Kidney capillary endothelial cell (primary cell): Measurements from ENCODE around the gene COX19.
"Not testable (repeated sequence)": the region's sequence is repeated elsewhere in the genome, so short reads cannot be mapped to it uniquely, and the experiment has no call there.

ENCODE experiments used
- DNase-seq: peaks from one replicate; pipeline ENCODE4 v3.0.0-alpha.2; 2018; ENCODE audit warnings: low spot score

The COX19 gene

DNA sequence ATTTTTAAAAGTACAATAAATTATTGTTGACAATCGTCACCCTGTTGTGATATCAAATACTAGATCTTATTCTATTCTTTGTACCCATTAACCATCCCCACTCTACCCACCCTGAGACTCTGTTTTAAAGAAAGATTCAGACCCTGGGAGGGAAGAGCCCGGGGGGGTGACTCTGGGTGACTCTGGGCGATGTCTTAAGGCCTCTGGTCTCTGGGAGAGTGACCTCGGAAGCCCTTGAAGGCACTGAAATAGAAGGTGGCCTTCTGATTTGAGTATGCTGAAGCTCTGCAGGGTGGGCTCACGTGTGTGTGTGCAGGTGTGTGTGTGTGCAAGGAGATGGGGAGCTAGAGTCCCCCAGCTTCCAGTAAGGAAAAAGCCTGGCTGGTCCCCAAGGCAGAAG, 30.6 kb downstream of the COX19 start:
- DNase-seq, result no peak

DNA sequence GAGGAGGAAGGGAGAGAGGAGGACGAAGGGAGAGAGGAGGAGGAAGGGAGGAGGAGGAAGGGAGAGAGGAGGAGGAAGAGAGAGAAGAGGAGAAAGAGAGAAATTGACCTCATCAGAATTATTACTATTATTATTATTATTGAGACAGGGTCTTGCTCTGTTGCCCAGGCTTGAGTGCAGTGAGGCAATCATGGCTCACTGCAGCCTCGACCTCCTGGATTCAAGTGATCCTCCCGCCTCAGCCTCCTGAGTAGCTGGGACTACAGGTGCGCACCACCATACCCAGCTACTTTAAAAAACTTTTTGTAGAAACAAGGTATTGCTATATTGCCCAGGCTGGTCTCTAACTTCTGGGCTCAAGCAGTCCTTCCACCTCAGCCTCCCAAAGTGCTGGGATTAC, 31.6 kb downstream of the COX19 start:
- not testable (repeated sequence) for DNase-seq

DNA sequence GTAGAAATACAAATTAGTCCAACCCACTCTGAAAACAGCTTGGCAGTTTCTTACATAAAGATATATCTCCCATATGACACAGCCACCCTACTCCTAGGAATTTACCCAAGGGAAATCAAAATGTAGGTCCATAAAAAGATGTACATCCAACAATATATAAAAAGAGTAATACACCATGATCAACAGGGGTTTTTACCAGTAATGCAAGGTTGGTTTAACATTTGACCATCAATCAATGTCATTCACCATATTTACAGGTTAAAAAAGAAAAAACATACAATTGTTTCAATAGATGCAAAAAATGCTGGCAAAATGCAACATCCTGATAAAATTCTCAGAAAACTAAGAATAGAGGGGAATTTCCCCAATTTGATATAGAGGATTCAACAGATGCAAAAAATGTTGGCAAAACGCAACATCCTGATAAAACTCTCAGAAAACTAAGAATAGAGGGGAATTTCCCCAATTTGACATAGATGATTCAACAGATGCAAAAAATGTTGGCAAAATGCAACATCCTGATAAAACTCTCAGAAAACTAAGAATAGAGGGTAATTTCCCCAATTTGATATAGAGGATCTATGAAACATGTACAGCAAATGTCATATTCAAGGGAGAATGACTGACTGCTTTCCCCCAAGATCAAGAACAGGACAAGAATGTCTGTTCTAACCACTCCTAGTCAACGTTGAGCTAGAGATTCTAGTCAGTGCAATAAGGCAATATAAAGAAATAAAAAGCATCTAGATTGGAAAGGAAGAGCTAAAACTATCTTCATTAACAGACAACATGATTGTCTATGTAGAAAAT, 34.5 kb downstream of the COX19 start:
- no peak for DNase-seq

DNA sequence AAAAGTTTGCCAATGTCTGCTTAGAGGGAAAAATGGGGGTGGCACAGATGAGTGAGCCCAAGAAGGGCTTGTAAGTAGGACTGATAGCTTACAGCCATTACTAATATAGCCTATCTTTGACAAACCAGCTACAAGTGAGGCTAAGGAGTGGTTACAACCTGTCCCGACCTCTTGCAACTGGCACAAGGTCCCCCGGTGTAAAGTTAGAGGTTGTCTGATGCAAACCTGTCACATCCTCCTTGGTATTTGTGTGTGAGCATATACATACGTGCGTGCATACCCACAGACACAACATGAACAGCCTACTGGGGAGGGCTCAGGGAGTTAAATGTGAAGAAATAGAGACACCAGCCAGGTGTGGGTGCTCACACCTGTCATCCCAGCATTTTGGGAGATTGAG, 35.5 kb downstream of the COX19 start:
- no peak for DNase-seq

DNA sequence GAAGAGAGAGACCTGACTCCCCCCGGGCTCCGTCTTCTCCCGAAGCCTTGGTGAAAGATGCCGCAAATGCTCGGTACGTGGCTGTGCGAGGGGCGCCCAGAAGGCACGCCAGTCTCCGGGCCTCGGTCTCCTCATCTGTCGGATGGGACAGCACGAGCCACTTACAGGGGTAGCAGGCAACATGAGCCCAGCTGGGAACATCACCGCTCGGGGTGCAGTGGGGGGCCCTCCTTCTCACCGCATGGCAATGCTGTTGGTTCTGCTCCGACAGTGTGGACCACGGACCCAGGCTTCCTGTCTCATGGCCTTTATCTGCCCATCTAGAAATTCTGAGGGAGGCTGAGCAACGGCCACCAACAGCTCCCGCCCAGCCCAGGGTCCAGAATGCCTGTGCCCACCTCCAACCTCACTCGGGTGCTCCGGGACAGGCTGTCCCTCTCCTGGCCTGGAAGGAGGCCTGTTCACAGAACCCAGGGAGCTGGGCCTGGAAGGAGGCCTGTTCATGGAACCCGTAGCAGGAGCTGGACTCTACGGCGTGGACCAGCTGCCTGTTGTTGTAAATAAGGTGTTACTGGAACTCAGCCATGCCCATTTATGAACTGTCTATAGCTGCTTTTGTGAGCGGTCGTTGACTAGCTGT, 36.7 kb downstream of the COX19 start:
- DNase-seq, result no peak

DNA sequence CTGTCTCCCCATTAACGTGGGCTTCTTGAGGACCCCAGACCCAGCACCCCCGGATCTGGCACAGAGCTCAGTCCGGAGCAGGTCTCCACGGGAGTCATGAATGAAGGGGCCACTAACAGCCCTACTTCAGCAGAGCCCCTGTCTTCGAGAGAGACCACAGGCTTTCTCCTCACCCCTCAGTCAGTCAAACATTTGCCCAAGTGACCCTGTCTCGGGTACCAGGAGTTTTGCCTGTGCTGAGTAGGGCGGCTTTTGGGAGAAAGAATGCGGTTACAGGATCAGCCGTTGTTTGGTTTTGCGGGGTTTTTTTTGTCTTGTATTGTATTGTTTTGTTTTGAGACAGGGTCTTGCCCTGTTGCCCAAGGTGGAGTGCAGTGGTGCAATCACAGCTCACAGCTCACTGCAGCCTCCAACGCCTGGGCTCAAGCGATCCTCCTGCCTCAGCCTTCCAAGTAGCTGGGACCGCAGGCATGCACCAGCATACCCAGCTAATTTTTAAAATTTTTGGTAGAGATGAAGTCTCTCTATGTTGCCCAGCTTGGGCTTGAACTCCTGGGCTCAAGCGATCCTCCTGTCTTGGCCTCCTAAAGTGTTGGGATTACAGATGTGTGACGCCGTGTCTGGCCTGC, 37.4 kb downstream of the COX19 start:
- no peak for DNase-seq

DNA sequence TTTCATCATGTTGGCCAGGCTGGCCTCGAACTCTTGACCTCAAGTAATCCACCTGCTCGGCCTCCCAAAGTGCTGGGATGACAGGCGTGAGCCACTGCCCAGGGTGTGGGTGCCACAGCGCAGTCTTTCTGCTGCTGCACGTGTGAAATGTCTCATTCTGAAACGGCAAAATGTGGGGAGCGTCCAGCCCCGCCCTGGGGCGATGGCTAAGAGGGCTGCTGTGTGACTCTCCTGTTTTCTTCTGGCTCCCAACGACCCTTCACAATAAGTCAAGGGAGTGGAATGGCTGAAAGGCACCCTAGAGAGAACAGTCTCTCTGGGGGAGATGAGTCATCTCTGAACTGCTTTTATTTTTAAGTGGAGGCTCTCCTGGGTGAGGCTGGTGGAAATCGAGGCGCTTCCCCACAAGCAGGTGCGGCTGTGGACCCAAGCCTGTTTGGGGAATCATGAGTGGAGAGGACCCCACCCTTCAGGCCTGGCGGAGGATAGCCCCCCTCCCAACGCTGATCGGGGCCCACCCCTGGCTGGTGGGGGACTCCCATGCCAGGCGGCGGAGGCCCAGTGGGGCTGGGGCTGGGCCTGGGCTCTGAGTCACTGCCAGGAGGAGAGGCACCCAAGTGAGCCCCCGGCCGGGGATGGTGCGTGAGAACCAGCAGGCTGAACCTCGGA, 38.8 kb downstream of the COX19 start:
- no peak for DNase-seq

DNA sequence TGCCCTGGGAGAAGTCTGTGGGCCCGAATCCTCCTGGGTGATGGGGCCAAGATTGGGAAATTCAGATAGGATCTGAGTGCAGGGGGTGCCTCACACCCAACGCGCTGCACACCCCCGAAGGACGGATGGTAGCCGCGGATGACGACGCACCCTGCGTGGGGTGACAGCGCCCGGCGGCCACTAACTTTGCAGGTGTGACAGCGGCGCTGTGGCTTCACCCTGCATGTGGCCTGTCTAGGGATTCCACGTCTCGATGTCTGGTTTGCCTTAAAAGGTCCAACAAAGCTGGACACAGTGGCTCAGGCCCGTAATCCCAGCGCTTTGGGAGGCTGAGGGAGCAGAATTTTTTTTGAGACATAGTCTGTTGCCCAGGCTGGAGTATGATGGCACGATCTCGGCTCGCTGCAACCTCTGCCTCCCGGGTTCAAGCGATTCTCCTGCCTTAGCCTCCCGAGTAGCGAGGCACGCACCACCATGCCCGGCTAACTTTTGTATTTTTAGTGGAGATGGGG, 39.4 kb downstream of the COX19 start:
- DNase-seq, result no peak

DNA sequence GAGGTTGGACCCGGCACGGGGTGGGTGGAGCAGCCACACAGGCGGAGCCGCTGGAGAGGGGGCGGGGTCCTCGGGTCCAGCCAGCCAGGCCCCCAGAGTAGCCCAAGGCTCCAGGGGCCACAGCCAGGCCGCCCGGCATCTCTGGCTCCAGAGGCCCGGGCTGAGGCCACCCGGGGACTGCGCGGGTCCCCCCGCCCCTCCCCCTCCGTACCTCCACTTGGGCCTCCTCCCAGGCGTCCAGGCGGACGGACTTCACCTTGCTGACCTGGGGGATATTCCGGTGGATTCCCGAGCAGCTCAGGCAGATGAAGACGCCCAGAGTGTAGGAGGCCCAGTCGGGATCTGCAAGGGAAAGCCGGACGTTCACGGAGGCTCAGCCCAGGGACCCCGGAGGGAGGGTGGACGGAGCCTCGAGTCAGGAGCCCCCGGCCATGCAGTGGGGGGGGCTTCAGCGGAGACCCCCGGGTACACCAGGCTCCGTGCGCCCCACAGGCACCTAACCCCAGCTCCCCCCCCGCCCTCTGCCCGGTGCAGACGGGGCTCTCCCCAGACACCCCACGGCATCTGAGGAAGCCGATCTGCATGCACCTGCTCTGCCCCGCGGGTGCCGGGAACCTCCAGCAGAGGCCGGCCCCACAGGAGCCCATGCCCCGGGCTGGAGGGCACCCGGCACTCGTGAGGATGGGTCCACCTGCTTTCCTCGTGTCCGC, 40.0 kb downstream of the COX19 start:
- no peak for DNase-seq

DNA sequence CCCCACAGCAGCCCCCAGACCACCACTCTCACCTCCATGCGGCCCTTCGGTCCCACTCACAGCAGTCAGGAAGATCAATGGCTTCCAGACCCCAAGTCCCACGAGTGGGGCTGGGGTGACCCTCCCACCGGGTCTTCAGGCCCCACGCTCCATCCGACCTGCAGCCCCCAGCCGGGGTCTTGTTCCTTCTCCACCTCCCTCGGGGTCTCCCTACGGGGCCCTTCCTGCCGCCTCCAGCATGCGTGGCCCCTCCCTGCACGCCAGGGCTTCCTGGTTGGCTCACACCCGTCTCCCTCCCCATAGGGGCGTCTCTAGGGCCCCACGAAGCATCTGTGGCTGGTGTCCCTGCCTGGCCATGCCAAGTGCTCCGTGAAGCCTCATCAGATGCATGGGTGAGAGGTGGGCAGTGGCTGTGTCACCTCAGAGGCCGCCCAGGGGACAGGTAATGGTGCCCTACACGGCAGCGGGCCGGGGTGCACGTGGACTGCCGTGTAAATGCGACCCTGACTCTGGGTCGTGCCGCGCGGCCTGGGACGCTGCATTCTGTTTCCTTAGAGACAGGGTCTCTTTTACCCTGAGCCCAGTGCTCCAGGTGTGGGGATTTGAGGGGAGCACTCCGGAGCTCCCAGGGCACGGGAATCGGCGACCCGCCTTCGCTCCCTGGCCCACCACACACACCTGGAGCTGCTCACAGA, 40.7 kb downstream of the COX19 start:
- DNase-seq, result no peak

DNA sequence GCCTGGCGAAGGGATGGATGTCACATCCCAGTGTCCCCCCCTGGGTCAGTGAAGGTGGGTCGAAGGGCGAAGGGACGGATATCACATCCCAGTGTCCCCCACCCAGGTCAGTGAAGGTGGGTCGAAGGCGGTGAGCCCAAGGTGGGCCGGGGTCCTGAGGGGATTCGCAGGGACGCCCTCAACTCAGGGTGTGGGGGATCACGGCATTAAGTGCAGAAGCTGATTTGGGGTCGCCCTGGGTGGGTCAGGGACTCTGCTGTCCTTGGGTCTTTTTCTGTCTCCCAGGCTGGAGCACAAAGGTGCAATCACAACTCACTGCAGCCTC, 42.7 kb downstream of the COX19 start:
- no peak for DNase-seq

DNA sequence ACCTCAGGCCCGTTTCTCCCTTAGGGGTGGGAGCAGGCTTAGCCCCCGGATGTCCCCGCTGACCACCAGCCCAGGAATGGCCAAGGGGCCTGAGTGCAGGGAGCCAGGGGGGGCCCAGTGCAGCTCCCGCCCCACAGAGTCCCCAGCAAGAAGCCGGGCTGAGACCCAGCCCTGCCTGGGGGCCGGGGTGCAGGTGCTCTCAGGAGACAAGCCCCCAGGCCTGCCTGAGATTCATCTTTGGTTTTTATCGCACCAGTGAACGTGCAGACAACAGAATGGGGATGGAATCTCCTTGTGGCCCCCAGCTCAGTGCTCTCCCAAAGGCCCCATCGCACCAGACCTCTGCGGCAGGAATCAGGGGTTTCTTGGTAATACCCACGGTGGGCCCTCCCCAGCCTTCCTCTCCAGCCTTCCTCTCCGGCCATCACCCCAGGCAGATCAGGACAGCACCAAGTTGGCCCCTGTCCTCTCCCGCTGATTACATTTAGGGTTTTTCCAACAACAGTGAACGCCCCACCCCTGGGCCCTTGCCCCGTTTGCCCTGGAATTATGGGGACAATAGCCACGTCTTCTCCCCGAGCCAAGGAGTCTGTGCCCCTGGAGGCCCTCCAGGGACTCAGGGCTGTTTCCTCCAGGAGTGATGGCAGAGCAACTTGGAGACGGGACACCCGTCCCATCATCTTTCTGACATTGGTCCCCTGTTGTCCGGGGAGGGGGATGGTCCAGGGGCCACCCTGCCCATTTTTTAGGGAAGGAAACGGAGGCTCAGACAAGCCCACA, 43.3 kb downstream of the COX19 start:
- DNase-seq, result no peak

DNA sequence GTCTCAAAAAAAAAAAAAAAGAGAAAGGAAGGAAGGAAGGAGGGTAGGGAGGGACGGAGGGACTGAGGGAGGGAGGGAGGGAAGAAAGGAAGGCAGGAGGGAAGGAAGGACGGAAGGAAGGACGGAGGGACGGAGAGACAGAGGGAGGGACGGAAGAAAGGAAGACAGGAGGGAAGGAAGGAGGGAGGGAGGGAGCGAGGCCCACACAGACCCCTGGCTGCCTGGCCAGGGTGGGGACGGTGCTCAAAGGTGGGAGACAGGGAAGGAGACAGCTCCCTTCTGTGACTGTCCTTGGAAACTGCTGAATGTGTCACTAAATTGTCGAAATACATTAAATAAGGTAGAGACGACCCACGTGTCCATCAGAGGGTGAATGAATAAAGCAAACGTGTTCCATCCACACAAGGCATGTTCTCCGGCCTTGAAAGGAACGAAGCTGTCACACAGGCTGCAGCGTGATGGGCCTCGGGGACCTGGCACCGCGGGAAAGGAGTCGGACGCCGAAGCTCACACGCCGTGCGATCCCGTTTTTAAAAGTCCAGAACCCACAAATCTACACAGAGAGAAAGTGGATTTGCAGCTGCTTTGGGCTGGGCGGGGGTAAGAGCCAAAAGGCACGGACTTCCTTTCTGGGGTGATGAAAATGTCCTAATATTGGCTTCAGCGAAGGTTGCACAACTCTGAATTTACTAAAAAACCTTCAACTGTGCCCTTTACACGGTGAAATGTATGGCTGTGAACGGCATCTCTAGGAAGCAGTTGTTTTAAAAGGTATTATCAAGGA, 44.2 kb downstream of the COX19 start:
- no peak for DNase-seq

DNA sequence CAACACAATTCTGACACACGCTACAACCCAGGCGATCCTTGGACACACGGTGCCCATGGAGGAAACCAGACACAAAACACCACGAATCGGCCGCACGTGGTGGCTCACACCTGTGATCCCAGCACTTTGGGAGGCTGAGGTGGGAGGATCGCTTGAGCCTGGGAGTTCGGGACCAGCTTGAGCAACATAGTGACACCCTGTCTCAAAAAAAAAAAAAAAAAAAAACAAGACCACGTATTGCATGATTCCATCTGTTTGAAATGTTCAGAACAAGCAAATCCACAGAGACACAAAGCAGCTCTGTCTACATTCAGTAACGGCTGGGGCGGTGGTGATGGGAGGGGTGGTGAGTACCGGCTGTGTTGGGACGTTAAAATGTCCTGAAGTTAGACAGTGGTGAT, 46.0 kb downstream of the COX19 start:
- no peak for DNase-seq

DNA sequence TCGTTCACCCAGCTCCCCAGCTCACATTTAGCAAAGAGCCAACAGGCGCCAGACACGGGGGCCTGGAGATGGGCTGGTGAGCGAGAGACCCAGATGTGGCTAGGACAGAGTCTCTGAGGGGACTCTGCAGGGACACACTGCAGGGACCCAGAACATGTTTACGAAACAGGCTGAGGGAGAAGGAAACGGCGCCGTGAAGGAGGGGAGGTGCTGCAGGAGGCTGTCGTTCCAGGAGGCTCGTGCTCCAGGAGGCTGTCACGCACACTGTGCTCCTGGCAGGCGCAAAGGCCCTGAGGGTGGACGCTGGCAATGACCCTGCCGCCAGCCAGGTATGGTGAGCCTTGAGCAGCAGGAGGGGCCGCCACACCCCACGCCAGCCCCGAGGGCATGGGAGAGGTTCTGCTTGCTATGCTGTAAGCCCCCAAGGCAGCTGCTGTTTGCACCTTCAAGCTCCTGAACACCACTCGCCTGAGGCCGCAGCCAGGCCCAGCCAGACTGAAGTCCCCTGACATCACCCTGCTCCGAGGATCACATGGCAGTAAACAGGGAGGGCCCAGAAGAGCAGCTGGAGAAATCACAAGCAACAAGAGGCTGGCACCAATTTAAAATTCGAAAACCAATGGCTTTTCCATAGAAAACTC, 48.2 kb downstream of the COX19 start:
- DNase-seq, result no peak

DNA sequence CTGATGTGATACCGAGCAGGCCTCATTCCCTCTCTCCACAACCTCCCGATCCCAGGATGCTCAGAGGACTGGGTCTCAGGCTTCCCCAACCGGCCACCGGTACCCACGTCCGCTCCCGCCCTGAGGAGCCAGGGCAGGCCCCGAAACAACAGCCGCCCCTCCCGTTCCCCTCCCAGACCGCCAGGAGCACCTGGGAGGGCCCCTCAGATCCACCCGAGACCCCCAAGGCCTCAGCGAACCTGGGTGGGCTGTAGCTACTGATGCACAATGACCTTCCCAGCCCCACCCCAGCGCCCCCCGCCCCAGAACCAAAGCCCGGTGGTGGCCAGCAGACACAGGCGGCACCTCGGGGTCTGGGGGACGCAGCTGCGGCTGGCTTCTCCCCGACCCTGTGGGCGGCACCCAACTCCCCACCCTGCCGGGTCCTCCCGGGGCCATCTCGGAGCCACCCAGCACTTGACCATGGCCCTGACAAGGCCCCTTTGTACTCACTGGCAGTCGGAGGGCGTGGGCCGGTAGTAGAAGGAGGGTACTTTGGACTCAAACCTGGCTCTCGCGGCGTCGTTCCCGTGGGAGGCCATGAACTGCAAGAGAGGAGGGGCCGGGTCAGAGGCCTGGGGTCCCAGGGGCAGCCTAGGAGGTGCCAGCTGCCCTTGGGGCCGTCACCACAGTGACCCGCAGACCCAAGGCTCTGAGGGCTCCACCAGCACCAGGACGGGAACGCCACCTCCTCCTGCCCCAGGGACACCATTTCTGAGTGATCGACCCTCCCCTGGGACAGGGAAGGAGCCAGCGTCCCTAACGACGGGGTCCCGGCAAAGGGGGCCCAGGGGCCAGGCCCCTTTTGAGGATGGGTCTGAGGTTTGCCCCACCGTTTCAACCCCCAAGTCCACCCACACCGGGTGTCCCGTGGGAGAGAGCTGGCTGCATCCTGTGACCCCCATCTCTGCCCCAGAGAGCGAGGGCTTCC, 49.0 kb downstream of the COX19 start:
- DNase-seq, result no peak

DNA sequence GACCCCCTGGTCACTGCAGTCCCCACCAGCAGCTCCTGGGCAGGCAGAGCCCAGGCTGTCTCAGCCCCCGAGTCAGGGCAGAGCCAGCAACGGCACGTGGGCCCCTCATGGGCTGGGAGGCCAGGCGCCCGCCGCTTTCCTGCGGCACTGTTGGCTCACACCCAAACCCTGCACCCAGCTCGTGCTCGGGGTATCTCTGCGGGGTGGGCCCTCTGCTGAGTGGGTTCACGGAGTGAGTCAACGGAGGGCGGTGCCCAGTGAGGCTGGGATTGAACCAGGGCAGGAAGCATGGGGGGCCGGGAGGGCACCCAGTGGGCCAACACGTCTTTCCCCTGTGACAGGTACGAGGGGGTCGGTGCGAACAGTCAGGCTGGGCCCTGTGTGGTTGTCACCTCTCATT, 49.7 kb downstream of the COX19 start:
- DNase-seq, result no peak

DNA sequence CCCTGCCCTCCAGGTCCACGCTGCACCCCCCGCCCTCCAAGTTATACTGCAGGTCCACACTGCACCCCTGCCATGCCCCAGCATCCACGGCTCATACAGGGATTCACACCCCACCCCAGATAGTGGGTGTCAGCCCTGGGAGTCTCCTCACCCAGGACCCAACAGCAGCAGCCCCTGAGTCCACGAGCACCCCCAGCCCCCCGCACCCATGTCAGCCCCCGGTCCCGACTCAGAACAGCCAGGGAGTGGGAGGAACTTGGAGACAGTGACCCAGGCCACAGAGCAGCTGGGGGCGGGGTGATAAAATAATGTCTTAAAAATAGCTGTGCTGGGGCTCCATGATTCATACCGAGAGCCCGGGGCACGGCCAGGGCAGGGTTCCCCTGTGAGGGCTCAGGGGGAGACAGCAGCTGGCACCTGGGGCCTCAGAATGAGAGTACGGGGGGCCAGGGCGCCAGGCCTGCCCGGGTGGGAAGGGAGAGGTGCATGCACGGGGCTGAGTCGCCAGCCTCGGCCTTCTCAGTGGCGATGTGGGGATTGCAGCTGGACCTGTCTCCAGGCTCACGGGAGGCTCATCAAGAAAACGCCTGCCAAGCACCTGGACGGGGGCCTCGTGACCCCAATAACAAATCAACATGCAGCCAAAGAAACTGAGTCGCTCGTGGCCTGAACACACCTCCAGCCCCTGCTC, 50.7 kb downstream of the COX19 start:
- DNase-seq, result no peak
